ENCODE data around the gene B4GALT1. TPM values are rescaled to one million over a fixed set of nuclear protein-coding genes. Genes with fewer than 3 reads are reported as not detected.

The B4GALT1 gene
- total RNA-seq, 1 experiment from 2014 or later: 38.5 TPM

DNA sequence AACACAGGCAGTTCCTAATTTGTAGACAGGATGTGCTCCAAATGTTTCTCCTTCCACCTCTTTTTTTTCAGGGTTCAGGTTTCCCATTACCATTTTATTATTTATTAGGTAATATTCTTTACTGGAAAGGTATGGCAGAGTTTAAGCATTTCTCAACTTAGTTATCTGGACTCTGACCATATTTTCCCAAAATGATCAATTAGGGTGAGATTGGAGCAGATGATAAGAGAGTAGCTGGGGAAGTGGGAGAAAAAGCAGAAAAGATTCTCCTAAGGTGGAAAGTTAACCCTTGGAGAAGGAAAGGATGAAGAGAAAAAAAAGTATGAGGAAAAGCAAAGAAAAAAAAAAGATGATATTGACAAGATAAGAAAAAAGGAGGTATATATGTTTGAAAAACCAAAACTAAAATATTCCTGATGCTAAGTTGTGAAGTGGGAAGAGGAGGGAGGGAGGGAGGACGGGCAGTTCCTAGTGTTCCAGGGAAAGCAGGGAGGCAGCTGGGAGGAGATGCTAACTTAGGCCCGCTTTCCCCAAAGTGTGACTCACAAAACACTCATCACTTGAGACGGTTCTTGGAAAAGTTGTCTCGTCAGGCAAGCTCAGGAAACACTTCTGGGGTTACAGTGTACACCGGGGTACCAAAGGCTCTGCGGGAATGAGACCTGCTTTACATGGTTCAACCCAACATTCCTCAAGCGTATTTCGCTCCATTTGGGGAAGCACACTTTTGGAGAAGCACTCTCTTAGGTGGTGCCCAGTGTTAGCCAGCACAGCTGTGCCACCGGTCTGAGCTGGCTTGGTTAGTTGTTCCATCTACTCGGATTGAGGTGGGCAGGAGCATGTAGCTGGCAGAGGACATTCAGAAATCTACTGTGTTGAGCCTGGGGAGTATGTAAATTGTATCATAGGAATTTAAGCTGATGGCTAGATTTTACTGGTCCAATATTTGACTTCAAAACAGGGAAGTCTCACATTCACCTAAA is 35.1 kb downstream of the B4GALT1 start:
- in situ Hi-C loops (cut with HindIII; ENCODE audit: low pct_unique_long_range_greater_than_20kb, low sequenced_read_pairs): no loop called here
- no peak for DNase-seq (ENCODE audit: low read depth)

GRCh38 chr9:33130961-33131789 is 36.0 kb downstream of the B4GALT1 start:
- no peak for DNase-seq (ENCODE audit: low read depth)
- in situ Hi-C loops (cut with HindIII; ENCODE audit: low pct_unique_long_range_greater_than_20kb, low sequenced_read_pairs): no loop called here

DNA sequence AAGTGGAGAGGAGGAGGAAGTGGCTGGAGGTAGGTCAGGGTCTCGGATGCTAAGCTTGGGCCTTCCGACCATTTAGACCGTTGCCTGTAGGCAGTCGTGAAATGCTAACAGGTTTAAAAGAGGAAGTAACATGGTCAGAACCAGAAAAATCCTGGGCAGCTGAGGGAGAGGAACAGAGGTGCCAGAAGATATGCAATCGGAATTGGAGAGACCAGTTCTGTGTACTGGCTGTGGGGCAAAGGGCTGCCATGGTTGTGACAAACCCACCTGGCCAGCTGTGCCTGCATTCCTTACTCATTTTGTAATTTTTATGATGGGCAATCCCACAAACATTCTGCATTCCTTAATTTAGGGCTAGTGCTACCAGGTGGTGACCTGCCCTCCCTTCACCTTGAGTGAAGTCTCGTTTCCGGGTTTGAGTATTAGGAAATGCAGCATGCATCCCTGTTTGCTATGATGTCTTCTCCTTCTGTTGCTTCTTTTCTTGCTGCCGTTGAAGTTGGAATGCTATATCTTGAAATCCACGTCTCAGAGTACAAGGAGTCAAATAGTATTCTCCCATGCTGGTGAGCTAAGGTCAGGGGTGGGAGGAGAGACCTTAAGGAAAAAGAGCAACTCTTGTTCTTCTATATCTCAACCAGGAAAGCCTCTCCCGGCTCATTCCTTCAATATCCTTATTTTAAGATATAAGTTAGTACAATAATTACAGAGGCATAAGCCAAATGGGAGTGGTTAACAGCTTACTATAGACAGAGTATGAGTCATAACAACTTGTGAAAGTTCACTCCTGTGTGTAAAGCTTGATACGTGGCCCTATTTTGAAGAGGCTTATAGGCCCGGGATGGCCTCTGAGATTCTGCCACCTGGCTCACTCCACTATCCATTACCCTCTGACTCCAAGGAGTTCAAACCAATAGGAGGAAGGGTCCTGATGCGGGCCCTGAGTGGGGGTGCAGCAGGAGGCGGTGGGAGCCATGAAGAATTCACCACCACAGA is 37.0 kb downstream of the B4GALT1 start:
- in situ Hi-C loops (cut with HindIII; ENCODE audit: low pct_unique_long_range_greater_than_20kb, low sequenced_read_pairs): no loop called here
- no peak for DNase-seq (ENCODE audit: low read depth)

DNA sequence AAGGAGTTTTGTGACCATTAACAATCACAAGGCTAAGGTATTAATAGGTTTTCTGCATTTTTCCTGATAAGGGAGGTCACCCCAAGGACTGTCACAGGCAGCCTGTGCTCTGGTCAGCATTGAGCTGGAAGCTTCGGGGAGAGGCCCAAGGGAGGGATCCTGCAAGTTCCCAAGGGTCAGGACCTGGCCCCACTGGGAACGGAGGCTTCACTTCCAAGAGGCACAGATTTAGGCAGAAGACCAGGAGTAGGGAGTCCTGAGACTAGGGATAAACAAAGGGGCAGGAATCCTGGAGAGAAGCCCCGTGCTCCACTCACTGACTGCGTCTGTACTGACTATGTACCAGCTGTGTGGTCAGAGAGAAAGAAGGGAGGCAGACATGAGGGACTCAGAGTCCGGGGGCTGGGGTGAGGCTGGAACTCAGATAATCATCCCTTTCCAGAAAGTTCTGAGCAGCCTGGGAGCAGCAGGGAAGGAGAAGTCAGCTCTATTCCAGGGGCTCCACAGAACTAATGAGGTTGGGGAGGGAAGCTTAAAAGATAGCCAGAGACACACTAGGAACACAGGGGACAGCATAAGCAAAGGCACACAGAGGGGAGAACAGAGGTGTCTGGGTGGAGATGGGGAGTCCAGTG is 37.8 kb downstream of the B4GALT1 start:
- in situ Hi-C loops (cut with HindIII; ENCODE audit: low pct_unique_long_range_greater_than_20kb, low sequenced_read_pairs): no loop called here
- no peak for DNase-seq (ENCODE audit: low read depth)

DNA sequence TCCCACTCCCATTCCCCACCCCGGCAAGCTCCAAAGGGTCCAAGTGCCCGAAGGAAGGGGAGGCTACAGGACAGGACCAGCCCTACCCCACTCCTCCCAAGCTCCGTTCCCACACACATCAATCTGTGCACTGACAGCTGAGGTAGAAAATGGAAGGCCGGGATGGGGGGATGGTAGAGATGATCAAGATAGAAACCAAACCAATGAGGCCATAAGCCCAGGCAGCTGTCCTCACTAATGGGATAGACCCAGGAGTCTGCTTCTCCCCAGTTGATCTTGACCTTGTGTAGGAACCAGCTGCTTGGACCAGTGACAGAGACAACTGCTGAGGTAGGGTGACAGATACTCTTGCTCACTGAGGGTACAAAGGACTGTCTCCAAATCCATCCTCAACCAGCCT is 38.6 kb downstream of the B4GALT1 start:
- in situ Hi-C loops (cut with HindIII; ENCODE audit: low pct_unique_long_range_greater_than_20kb, low sequenced_read_pairs): no loop called here
- no peak for DNase-seq (ENCODE audit: low read depth)

- in situ Hi-C loops (cut with HindIII; ENCODE audit: low pct_unique_long_range_greater_than_20kb, low sequenced_read_pairs): no loop called here
- DNase-seq (ENCODE audit: low read depth): no peak
These were observed 39.3 kb downstream of the B4GALT1 start for GRCh38 chr9:33127881-33128280.

- peak; percentile 78 for DNase-seq (ENCODE audit: low read depth)
- in situ Hi-C loops (cut with HindIII; ENCODE audit: low pct_unique_long_range_greater_than_20kb, low sequenced_read_pairs): no loop called here
These were observed 41.0 kb downstream of the B4GALT1 start for GRCh38 chr9:33125871-33126823.

DNA sequence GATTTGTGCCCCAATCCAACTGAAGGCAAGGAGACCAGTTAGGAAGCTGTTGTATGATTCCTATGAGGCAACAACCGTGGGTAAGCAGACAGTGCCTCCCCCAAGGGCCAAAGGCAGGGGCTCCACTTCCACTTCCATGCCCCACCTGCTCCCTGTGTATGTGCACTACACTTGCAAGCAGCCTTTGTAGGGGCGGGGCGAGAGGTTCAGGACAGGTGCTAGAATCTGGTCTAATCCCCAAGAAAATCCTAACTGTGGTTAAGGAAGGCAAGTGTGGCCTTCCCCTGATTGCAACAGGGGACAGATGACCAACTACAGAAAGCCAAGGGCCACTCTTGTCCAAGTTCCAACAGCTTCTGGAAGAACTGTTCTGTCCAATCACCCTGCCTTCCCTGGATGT is 41.7 kb downstream of the B4GALT1 start:
- DNase-seq (ENCODE audit: low read depth): no peak
- in situ Hi-C loops (cut with HindIII; ENCODE audit: low pct_unique_long_range_greater_than_20kb, low sequenced_read_pairs): no loop called here

GRCh38 chr9:33124751-33125381 is 42.3 kb downstream of the B4GALT1 start:
- DNase-seq (ENCODE audit: low read depth): no peak
- in situ Hi-C loops (cut with HindIII; ENCODE audit: low pct_unique_long_range_greater_than_20kb, low sequenced_read_pairs): no loop called here

GRCh38 chr9:33124046-33124445 is 43.1 kb downstream of the B4GALT1 start:
- in situ Hi-C loops (cut with HindIII; ENCODE audit: low pct_unique_long_range_greater_than_20kb, low sequenced_read_pairs): no loop called here
- no peak for DNase-seq (ENCODE audit: low read depth)

DNA sequence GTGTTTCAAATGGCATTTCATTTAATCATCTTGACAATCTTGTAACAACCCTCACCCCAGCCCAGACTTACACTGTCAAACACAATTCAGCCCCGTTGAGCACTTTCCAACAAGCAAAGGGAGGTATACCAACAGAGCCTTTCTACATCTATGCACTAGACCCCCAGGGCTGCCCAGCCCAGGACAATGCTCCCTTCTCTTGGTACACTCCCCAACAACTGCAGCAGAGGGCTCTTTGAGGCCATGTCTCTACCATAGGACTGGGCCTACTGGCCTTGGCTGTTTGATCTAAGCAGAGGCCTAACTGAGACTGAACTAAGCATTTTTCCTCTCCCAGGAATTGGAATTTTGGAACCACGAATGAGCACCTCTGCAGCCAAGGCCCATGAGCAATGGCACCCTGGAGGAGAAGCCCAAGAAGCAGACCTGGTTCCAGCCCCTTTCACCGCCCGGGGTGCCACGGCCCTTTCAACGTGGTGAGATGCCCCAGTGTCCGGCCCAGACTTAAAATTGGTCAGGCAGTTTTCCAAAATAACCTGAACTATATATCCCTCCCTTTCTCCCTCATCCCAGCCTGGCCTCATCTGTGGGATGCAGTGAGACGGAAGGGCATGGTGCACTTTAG is 43.6 kb downstream of the B4GALT1 start:
- in situ Hi-C loops (cut with HindIII; ENCODE audit: low pct_unique_long_range_greater_than_20kb, low sequenced_read_pairs): no loop called here
- no peak for DNase-seq (ENCODE audit: low read depth)

DNA sequence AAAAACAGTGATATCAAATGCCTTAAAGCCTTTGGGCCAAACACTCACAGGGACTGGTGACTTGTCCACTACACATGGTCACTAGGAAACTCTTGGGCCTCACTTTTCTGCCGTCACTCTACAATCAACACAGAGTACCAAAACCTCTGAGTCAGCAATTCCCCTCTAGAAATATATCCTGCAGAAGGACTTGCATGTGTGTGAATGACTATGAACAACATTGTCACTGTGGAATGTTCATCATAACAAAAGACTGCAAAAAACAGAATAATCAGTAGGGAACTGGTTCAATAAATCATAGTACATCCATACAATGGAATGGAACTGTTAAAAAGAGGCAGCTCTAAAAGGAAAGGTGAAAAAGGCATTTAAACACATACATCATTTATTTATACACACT is 46.5 kb downstream of the B4GALT1 start:
- in situ Hi-C loops (cut with HindIII; ENCODE audit: low pct_unique_long_range_greater_than_20kb, low sequenced_read_pairs): no loop called here
- DNase-seq (ENCODE audit: low read depth): peak; percentile 49

DNA sequence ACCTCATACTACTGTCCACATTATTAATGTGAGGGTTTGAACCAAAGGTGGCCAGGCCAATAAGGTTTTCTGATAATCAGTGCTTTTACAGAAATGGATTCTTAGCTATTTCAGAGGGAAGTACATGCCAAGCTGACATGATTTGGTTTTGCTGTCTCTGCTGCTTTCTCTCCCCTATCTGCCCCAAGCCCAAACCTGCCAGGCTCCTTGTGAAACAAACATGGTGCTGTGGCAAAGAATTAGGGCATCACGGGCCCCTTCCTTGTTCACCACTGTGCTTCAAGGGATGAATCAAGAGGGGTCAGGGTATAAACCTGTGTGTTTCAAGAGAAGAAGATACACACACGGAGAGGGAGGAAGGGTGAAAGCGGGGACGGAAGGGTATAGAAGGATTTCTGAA is 49.3 kb downstream of the B4GALT1 start:
- in situ Hi-C loops (cut with HindIII; ENCODE audit: low pct_unique_long_range_greater_than_20kb, low sequenced_read_pairs): no loop called here
- no peak for DNase-seq (ENCODE audit: low read depth)

- in situ Hi-C loops (cut with HindIII; ENCODE audit: low pct_unique_long_range_greater_than_20kb, low sequenced_read_pairs): no loop called here
- DNase-seq (ENCODE audit: low read depth): no peak
These were observed 49.8 kb downstream of the B4GALT1 start for GRCh38 chr9:33117306-33117705.

DNA sequence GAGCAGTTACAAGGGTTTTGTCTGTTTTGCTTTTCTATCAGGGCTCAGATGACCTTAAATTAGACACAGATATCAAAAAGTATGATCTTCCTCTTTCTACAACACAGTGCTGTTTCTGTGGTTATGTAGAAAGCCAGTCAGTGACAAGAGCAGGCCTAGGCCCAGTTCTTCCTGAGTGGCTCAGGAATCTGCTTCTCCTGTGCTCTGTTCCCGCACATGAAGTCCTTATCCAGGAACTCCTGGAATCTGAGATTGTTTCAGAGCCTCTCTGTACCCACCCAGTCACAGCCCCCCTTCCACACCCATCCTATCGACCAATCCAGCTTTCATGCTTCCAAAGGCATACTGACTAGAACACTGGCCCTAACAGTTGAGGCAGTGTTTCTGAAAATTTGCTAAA is 50.3 kb downstream of the B4GALT1 start:
- in situ Hi-C loops (cut with HindIII; ENCODE audit: low pct_unique_long_range_greater_than_20kb, low sequenced_read_pairs): no loop called here
- DNase-seq (ENCODE audit: low read depth): no peak

- in situ Hi-C loops (cut with HindIII; ENCODE audit: low pct_unique_long_range_greater_than_20kb, low sequenced_read_pairs): no loop called here
- no peak for DNase-seq (ENCODE audit: low read depth)
These were observed 52.4 kb downstream of the B4GALT1 start for GRCh38 chr9:33114746-33115145.

Data from Caki2 (cell line).